ENCODE data around the gene HOXA10. TPM values are rescaled to one million over a fixed set of nuclear protein-coding genes. Genes with fewer than 3 reads are reported as not detected.

The HOXA10 gene
- polyA plus RNA-seq, 3 donors, result 0.09 to 3.2 (median 0.33) TPM

DNA sequence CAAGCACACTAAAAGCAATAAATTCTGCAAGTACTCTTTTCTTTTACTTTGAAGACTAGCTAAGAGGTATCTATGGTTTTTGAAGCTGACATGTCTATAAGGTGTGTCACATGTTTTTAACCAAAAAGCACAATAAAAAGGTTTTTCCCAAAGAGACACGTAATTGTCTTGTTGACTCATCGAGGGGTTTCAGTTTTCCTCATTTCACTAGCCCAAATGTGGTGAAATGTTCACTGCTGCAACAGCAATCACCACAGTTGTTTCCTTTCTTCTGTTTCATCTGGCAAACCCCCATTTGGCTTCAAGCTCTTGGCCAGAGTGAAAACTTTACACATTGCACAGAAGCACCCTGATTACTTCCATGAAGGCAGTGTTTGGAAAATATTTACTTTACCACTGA, 39.7 kb downstream of the HOXA10 start:
- Histone ChIP-seq H3K9me3 (replicated peaks in 1 of 2; ENCODE audit: control insufficient read depth in 1 of 2, insufficient read depth in 1 of 2, low read length in 2 of 2) (no peaks in the 10 kb centered on the region), H4K20me1 (ENCODE audit: insufficient read depth, low read length) (no peaks in the 10 kb centered on the region), H3K4me2 (replicated peaks; ENCODE audit: extremely low read depth, low read length, poor library complexity, severe bottlenecking) (no peak overlapping the region), H3K4me3 (replicated peaks in 1 of 3; ENCODE audit: low read depth in 2 of 3, low read length in 3 of 3) (no peak overlapping the region), H2AFZ (ENCODE audit: insufficient read depth, low read depth, low read length, poor library complexity, severe bottlenecking) (no peak overlapping the region), H3K27me3 (ENCODE audit: control insufficient read depth in 2 of 2, insufficient read depth in 2 of 2, low read length in 2 of 2) (peaks cover 12 to 25% of the 10 kb centered on the region in 2 donors), H3K9ac (ENCODE audit: insufficient read depth, low read length, poor library complexity, severe bottlenecking) (no peak overlapping the region), H3K27ac (ENCODE audit: low read depth in 1 of 2, low read length in 2 of 2) (no peak overlapping the region), H3K36me3 (replicated peaks in 1 of 2; ENCODE audit: control insufficient read depth in 1 of 2, insufficient read depth in 2 of 2, low read length in 2 of 2) (no peaks in the 10 kb centered on the region), H3K4me1 (ENCODE audit: control insufficient read depth in 1 of 2, insufficient read depth in 2 of 2, low read length in 2 of 2) (peaks cover 16 to 36% of the 10 kb centered on the region in 2 donors), H3K79me2 (ENCODE audit: insufficient read depth, low read length) (no peaks in the 10 kb centered on the region)
- peaks cover 0 to 2% of the 10 kb centered on the region in 2 donors for H3K36me3 Mint-ChIP-seq
- WGBS (ENCODE audit: insufficient coverage), result 0% methylated on average over 2 of the region's 2 CpGs
- peaks cover 6 to 24% (median 10%) of the 10 kb centered on the region in 3 donors for H3K27me3 Mint-ChIP-seq (ENCODE audit: low read depth in 3 of 3)
- intact Hi-C loops (cut with micrococcal nuclease), result loop anchor here in 1 of 2 donors (2.0 kb wide), 1 partner anchor 38 kb away; no protein-coding TSS in a partner anchor
- TF ChIP-seq, protein P1, sequence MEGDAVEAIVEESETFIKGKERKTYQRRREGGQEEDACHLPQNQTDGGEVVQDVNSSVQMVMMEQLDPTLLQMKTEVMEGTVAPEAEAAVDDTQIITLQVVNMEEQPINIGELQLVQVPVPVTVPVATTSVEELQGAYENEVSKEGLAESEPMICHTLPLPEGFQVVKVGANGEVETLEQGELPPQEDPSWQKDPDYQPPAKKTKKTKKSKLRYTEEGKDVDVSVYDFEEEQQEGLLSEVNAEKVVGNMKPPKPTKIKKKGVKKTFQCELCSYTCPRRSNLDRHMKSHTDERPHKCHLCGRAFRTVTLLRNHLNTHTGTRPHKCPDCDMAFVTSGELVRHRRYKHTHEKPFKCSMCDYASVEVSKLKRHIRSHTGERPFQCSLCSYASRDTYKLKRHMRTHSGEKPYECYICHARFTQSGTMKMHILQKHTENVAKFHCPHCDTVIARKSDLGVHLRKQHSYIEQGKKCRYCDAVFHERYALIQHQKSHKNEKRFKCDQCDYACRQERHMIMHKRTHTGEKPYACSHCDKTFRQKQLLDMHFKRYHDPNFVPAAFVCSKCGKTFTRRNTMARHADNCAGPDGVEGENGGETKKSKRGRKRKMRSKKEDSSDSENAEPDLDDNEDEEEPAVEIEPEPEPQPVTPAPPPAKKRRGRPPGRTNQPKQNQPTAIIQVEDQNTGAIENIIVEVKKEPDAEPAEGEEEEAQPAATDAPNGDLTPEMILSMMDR (IDR thresholded peaks at IDR 0.05), result no peak
- peaks cover 0 to 9% (median 1%) of the 10 kb centered on the region in 7 donors for H3K9me3 Mint-ChIP-seq
- H3K27ac Mint-ChIP-seq, result no peak overlapping the region
- H3K4me1 Mint-ChIP-seq, result peaks cover 41% of the 10 kb centered on the region
- H3K4me3 Mint-ChIP-seq, result peak overlapping the region in 1 of 2 donors; percentile 22
- peak in 2 of 3 donors; percentile 54 to 86 for DNase-seq

DNA sequence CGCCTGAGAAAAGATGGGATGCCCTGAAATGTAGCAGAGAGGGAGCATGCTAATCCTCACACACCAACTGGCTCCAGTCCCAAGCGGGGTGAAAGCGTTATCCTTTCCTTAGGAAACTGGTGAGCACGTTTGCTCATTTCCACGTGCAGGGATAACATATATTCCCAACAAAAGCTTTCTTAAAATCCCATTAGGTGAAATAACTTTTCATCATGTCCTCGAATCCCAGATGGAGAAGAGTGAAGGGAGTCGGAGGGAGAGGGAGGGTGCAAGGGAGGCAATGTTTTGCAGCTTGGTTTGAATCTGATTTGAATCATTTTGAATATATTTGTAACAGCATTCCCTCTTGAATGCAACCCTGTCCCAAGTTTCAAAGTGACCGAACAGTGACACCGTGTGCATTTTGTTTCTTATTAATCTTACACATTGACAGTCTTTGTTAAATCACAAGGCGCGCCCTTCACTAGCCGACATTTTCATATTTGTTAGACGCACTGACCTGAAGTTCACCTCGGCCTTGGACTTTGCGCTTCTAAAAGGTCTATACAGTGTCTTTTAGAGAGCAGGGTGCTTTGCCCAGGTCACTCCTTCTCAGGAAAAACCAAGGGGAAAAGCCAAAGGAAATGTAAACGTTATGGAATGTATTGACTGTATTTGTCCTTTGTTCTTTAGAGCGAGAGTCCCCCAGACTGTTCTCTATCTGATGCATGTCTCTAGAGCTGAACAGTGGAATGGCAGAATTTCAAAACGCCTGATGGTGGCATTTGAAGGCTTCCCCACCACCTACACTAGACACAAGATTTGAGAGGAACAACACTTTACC, 40.5 kb downstream of the HOXA10 start:
- no peak overlapping the region for H3K27ac ChIP-seq (ENCODE audit: low read depth in 1 of 2, low read length in 2 of 2)
- no peak overlapping the region for H2AFZ ChIP-seq (ENCODE audit: insufficient read depth, low read depth, low read length, poor library complexity, severe bottlenecking)
- H3K4me3 ChIP-seq (replicated peaks in 1 of 3; ENCODE audit: low read depth in 2 of 3, low read length in 3 of 3), result no peak overlapping the region
- Mint-ChIP-seq H3K27ac (no peak overlapping the region), H3K9me3 (peaks cover 0 to 9% (median 0%) of the 10 kb centered on the region in 7 donors), H3K27me3 (ENCODE audit: low read depth in 3 of 3) (peaks cover 8 to 28% (median 10%) of the 10 kb centered on the region in 3 donors), H3K36me3 (peaks cover 0 to 4% of the 10 kb centered on the region in 2 donors), H3K4me1 (peaks cover 41% of the 10 kb centered on the region), H3K4me3 (no peak overlapping the region)
- peaks cover 16 to 36% of the 10 kb centered on the region in 2 donors for H3K4me1 ChIP-seq (ENCODE audit: control insufficient read depth in 1 of 2, insufficient read depth in 2 of 2, low read length in 2 of 2)
- no peak overlapping the region for H3K4me2 ChIP-seq (replicated peaks; ENCODE audit: extremely low read depth, low read length, poor library complexity, severe bottlenecking)
- no peaks in the 10 kb centered on the region for H4K20me1 ChIP-seq (ENCODE audit: insufficient read depth, low read length)
- no peaks in the 10 kb centered on the region for H3K79me2 ChIP-seq (ENCODE audit: insufficient read depth, low read length)
- peaks cover 12 to 25% of the 10 kb centered on the region in 2 donors for H3K27me3 ChIP-seq (ENCODE audit: control insufficient read depth in 2 of 2, insufficient read depth in 2 of 2, low read length in 2 of 2)
- 100% methylated on average over 5 of the region's 18 CpGs for WGBS (ENCODE audit: insufficient coverage)
- DNase-seq, result no peak
- no peak overlapping the region for H3K9ac ChIP-seq (ENCODE audit: insufficient read depth, low read length, poor library complexity, severe bottlenecking)
- TF ChIP-seq, protein P1 (IDR thresholded peaks at IDR 0.05), result no peak
- H3K9me3 ChIP-seq (replicated peaks in 1 of 2; ENCODE audit: control insufficient read depth in 1 of 2, insufficient read depth in 1 of 2, low read length in 2 of 2), result no peaks in the 10 kb centered on the region
- no peaks in the 10 kb centered on the region for H3K36me3 ChIP-seq (replicated peaks in 1 of 2; ENCODE audit: control insufficient read depth in 1 of 2, insufficient read depth in 2 of 2, low read length in 2 of 2)
- intact Hi-C loops (cut with micrococcal nuclease), result loop anchor here in 1 of 2 donors (2.0 kb wide), 1 partner anchor 37 kb away; no protein-coding TSS in a partner anchor

Data from CD14-positive monocyte (primary cell).